Liver (tissue), 9 donors: ENCODE data around the gene MCTP1. TPM values are rescaled to one million over a fixed set of nuclear protein-coding genes. Genes with fewer than 3 reads are reported as not detected.

ENCODE experiments used
- DNase-seq: peaks from one replicate; pipeline ENCODE4 v3.0.0-alpha.2; 2017; ENCODE audit warnings: low spot score
- H3K27ac ChIP-seq, 2 donors: one replicate each; pipeline ENCODE4 v1.7.0; 2013; ENCODE audit warnings: inconsistent platforms in 2 of 2, low read length in 2 of 2, control low read depth in 1 of 2, low read depth in 1 of 2, mild to moderate bottlenecking in 1 of 2
- H3K27me3 ChIP-seq, 4 donors: one replicate each; pipeline versions ENCODE4 v1.6.1 to v1.7.0; 2013; ENCODE audit warnings: low read length in 3 of 4, inconsistent platforms in 1 of 4, mild to moderate bottlenecking in 1 of 4, moderate library complexity in 1 of 4; ENCODE audit not compliant: control insufficient read depth in 4 of 4, insufficient read depth in 4 of 4
- H3K36me3 ChIP-seq, 4 donors: one replicate each; pipeline versions ENCODE4 v1.6.1 to v1.7.0; 2013; ENCODE audit warnings: low read length in 3 of 4, mild to moderate bottlenecking in 3 of 4, low read depth in 1 of 4, moderate library complexity in 1 of 4; ENCODE audit not compliant: control insufficient read depth in 4 of 4, insufficient read depth in 3 of 4
- H3K4me1 ChIP-seq, 4 donors: one replicate each; pipeline versions ENCODE4 v1.6.1 to v1.7.0; 2013; ENCODE audit warnings: low read length in 3 of 4, mild to moderate bottlenecking in 3 of 4, moderate library complexity in 1 of 4; ENCODE audit not compliant: control insufficient read depth in 4 of 4, insufficient read depth in 4 of 4
- H3K4me3 ChIP-seq, 3 donors: one replicate each; pipeline versions ENCODE4 v1.6.1 to v1.7.0; 2013; ENCODE audit warnings: low read length in 3 of 3, control low read depth in 1 of 3, low read depth in 1 of 3, mild to moderate bottlenecking in 1 of 3
- H3K9ac ChIP-seq, 2 donors: one replicate each; pipeline ENCODE4 v1.7.0; 2013; ENCODE audit warnings: low read length in 2 of 2, mild to moderate bottlenecking in 2 of 2, moderate library complexity in 2 of 2, control low read depth in 1 of 2, low read depth in 1 of 2
- H3K9me3 ChIP-seq, 4 donors: one replicate each; pipeline versions ENCODE4 v1.6.1 to v1.7.0; 2013; ENCODE audit warnings: low read length in 3 of 4; ENCODE audit not compliant: control insufficient read depth in 4 of 4
- ATF3 ChIP-seq: IDR thresholded peaks from 2 replicates; pipeline ENCODE4 v1.6.1; 2016; ENCODE audit warnings: antibody characterized with exemption
- CTCF ChIP-seq: fragments of 150-350 bp; IDR thresholded peaks from 2 replicates; pipeline ENCODE4 v1.5.1; 2017; ENCODE audit warnings: improper control_type of control experiment, low read depth, low read length; ENCODE audit not compliant: missing input control
- EGR1 ChIP-seq, 2 donors: IDR thresholded peaks; 2 replicates each; pipeline ENCODE4 v1.6.1; 2016 to 2018; ENCODE audit warnings: antibody characterized with exemption in 2 of 2, low read depth in 2 of 2
- FOXA1 ChIP-seq: IDR thresholded peaks from 2 replicates; pipeline ENCODE4 v1.6.1; 2016; ENCODE audit warnings: antibody characterized with exemption
- FOXA2 ChIP-seq: IDR thresholded peaks from 2 replicates; pipeline ENCODE4 v1.6.1; 2016; ENCODE audit warnings: antibody characterized with exemption
- GABPA ChIP-seq, 2 donors: IDR thresholded peaks in 1 of 2; conservative IDR thresholded peaks in 1 of 2; 2 replicates each; pipeline ENCODE4 v1.6.1; 2016; ENCODE audit warnings: antibody characterized with exemption in 2 of 2, mild to moderate bottlenecking in 1 of 2, moderate library complexity in 1 of 2
- HNF4A ChIP-seq, 2 donors: conservative IDR thresholded peaks; 2 replicates each; pipeline ENCODE4 v1.6.1; 2016; ENCODE audit warnings: antibody characterized with exemption in 2 of 2, mild to moderate bottlenecking in 2 of 2
- HNF4G ChIP-seq: IDR thresholded peaks from 2 replicates; pipeline ENCODE4 v1.6.1; 2016; ENCODE audit warnings: antibody characterized with exemption
- JUND ChIP-seq, 2 donors: IDR thresholded peaks; 2 replicates each; pipeline ENCODE4 v1.6.1; 2016; ENCODE audit warnings: antibody characterized with exemption in 2 of 2
- MAX ChIP-seq: IDR thresholded peaks from 2 replicates; pipeline ENCODE4 v1.6.1; 2016; ENCODE audit warnings: antibody characterized with exemption
- NR2F2 ChIP-seq: IDR thresholded peaks from 2 replicates; pipeline ENCODE4 v1.6.1; 2016; ENCODE audit warnings: antibody characterized with exemption
- RAD21 ChIP-seq, 2 donors: IDR thresholded peaks; 2 replicates each; pipeline ENCODE4 v1.6.1; 2016; ENCODE audit warnings: antibody characterized with exemption in 2 of 2, mild to moderate bottlenecking in 2 of 2
- REST ChIP-seq: IDR thresholded peaks from 2 replicates; pipeline ENCODE4 v1.6.1; 2016; ENCODE audit warnings: antibody characterized with exemption, mild to moderate bottlenecking
- RXRA ChIP-seq, 2 donors: IDR thresholded peaks; 2 replicates each; pipeline ENCODE4 v1.6.1; 2017 to 2018; ENCODE audit warnings: antibody characterized with exemption in 2 of 2, mild to moderate bottlenecking in 1 of 2
- SP1 ChIP-seq: IDR thresholded peaks from 2 replicates; pipeline ENCODE4 v1.6.1; 2018; ENCODE audit warnings: antibody characterized with exemption, mild to moderate bottlenecking
- TAF1 ChIP-seq: conservative IDR thresholded peaks from 2 replicates; pipeline ENCODE4 v1.6.1; 2016; ENCODE audit warnings: antibody characterized with exemption, mild to moderate bottlenecking
- YY1 ChIP-seq: IDR thresholded peaks from 2 replicates; pipeline ENCODE4 v1.6.1; 2016; ENCODE audit warnings: antibody characterized with exemption, mild to moderate bottlenecking
- ZBTB33 ChIP-seq: IDR thresholded peaks from 2 replicates; pipeline ENCODE4 v1.6.1; 2016; ENCODE audit warnings: antibody characterized with exemption
- WGBS: extraction: QIAGEN DNeasy Blood & Tissue Kit; methylation state at CpG from one replicate; pipeline ENCODE4 v1.1.7; 2013; 5-methylcytosine and 5-hydroxymethylcytosine counted together
- polyA plus RNA-seq, 2 donors: library from polyadenylated mRNA; stranded (reverse) in 1 of 2; unstranded in 1 of 2; fragments of 200-250 nt in 1 of 2; fragments of >200 nt in 1 of 2; fragmentation: Nextera tagmentation in 1 of 2; extraction: Ambion mirVana in 1 of 2; gene quantifications; one replicate each; pipeline versions ENCODE4 v1.2.1 to v1.2.3, GENCODE V29; 2013 to 2015
- total RNA-seq, 2 donors: library from RNA; depleted of rRNA; stranded (reverse); fragments of >200 nt; gene quantifications; one replicate each; pipeline ENCODE4 v1.2.3, GENCODE V29; 2014
- donor health status: healthy.
- donor health status: healthy.
- donor health status: healthy.
- donor health status: healthy.
- donor health status: healthy.

The MCTP1 gene
- total and polyA plus RNA-seq, 4 donors: 0.67 to 7.6 (median 4.3) TPM

- Histone ChIP-seq H3K4me3 (no peak overlapping the region), H3K27ac (no peak overlapping the region), H3K36me3 (no peaks in the 10 kb centered on the region), H3K27me3 (peaks cover 0 to 6% (median 0%) of the 10 kb centered on the region in 4 donors), H3K9ac (no peak overlapping the region), H3K4me1 (no peaks in the 10 kb centered on the region), H3K9me3 (no peaks in the 10 kb centered on the region)
- 69% methylated on average over 2 of the region's 2 CpGs for WGBS
- TF ChIP-seq JUND (IDR thresholded peaks at IDR 0.05): no peak
- no peak for TF ChIP-seq HNF4G
- TF ChIP-seq HNF4A (conservative IDR thresholded peaks at IDR 0.05): no peak
- no peak for TF ChIP-seq MAX
- TF ChIP-seq GABPA (IDR thresholded peaks at IDR 0.05 in 1 of 2, conservative IDR thresholded peaks at IDR 0.05 in 1 of 2): no peak
- TF ChIP-seq NR2F2: no peak
- TF ChIP-seq REST: no peak
- no peak for TF ChIP-seq FOXA2
- no peak for TF ChIP-seq CTCF
- no peak for TF ChIP-seq RAD21 (IDR thresholded peaks at IDR 0.05)
- TF ChIP-seq EGR1 (IDR thresholded peaks at IDR 0.05; ENCODE audit: low read depth in 2 of 2): no peak
- no peak for TF ChIP-seq ATF3
- TF ChIP-seq YY1: no peak
- no peak for TF ChIP-seq TAF1
- no peak for TF ChIP-seq ZBTB33
- TF ChIP-seq SP1: no peak
- TF ChIP-seq FOXA1: no peak
- TF ChIP-seq RXRA (IDR thresholded peaks at IDR 0.05): no peak
- no peak for DNase-seq
Observed at GRCh38 chr5:95256446-95256845, 28.4 kb downstream of the MCTP1 start.
